ENCODE measurements around the gene ITPR1.

The ITPR1 gene

GRCh38 chr3:4574426-4574965, 81.3 kb downstream of the ITPR1 start:
- H3K27ac ChIP-seq (ENCODE audit: insufficient read depth in 1 of 2, low read depth in 1 of 2, low read length in 2 of 2, poor library complexity in 1 of 2, severe bottlenecking in 2 of 2) = no peak overlapping the region
- DNase-seq = no peak
- H3K4me3 ChIP-seq (ENCODE audit: control insufficient read depth in 1 of 7, extremely low read depth in 1 of 7, insufficient read depth in 4 of 7, low read depth in 2 of 7, low read length in 6 of 7) = no peak overlapping the region
- CTCF ChIA-PET = interaction anchor here (1.3 to 6.2 kb wide), 3 partner anchors 9 to 57 kb away, joined by 3 to 51 read pairs (median 5); no protein-coding TSS in a partner anchor
- H3K36me3 ChIP-seq (ENCODE audit: control insufficient read depth in 4 of 4, insufficient read depth in 4 of 4, low read length in 3 of 4) = peaks cover 0 to 11% (median 3%) of the 10 kb centered on the region in 4 experiments
- WGBS (ENCODE audit: insufficient coverage) = 100% methylated on average over 2 of the region's 6 CpGs
- H3K9me3 ChIP-seq (ENCODE audit: control extremely low read depth in 1 of 5, control insufficient read depth in 4 of 5, insufficient read depth in 2 of 5, low read depth in 1 of 5, low read length in 4 of 5) = no peaks in the 10 kb centered on the region
- POLR2A ChIA-PET = no interaction called here
- H3K4me1 ChIP-seq (ENCODE audit: control extremely low read depth in 1 of 4, control insufficient read depth in 4 of 4, insufficient read depth in 4 of 4, low read length in 3 of 4) = peaks cover 0 to 13% (median 10%) of the 10 kb centered on the region in 4 experiments
- no peaks in the 10 kb centered on the region for H3K27me3 ChIP-seq (replicated peaks in 2 of 5; ENCODE audit: control insufficient read depth in 4 of 5, insufficient read depth in 5 of 5, low read length in 4 of 5)

- no peaks in the 10 kb centered on the region for H3K9me3 ChIP-seq (ENCODE audit: control extremely low read depth in 1 of 5, control insufficient read depth in 4 of 5, insufficient read depth in 2 of 5, low read depth in 1 of 5, low read length in 4 of 5)
- H3K36me3 ChIP-seq (ENCODE audit: control insufficient read depth in 4 of 4, insufficient read depth in 4 of 4, low read length in 3 of 4) = peaks cover 0 to 11% (median 3%) of the 10 kb centered on the region in 4 experiments
- no peaks in the 10 kb centered on the region for H3K27me3 ChIP-seq (replicated peaks in 2 of 5; ENCODE audit: control insufficient read depth in 4 of 5, insufficient read depth in 5 of 5, low read length in 4 of 5)
- H3K4me1 ChIP-seq (ENCODE audit: control extremely low read depth in 1 of 4, control insufficient read depth in 4 of 4, insufficient read depth in 4 of 4, low read length in 3 of 4) = peaks cover 0 to 13% (median 11%) of the 10 kb centered on the region in 4 experiments
- H3K4me3 ChIP-seq (ENCODE audit: control insufficient read depth in 1 of 7, extremely low read depth in 1 of 7, insufficient read depth in 4 of 7, low read depth in 2 of 7, low read length in 6 of 7) = no peak overlapping the region
- no peak overlapping the region for H3K27ac ChIP-seq (ENCODE audit: insufficient read depth in 1 of 2, low read depth in 1 of 2, low read length in 2 of 2, poor library complexity in 1 of 2, severe bottlenecking in 2 of 2)
- ChIA-PET CTCF (interaction anchor here (0.8 to 1.7 kb wide), 4 partner anchors 8 to 224 kb away, joined by 3 to 5 read pairs (median 3); no protein-coding TSS in a partner anchor), POLR2A (no interaction called here)
- DNase-seq = no peak
Observed at GRCh38 chr3:4575381-4575780, 82.2 kb downstream of the ITPR1 start.

GRCh38 chr3:4577721-4578120, 84.6 kb downstream of the ITPR1 start:
- Histone ChIP-seq H3K9me3 (ENCODE audit: control extremely low read depth in 1 of 5, control insufficient read depth in 4 of 5, insufficient read depth in 2 of 5, low read depth in 1 of 5, low read length in 4 of 5) (no peaks in the 10 kb centered on the region), H3K27me3 (replicated peaks in 2 of 5; ENCODE audit: control insufficient read depth in 4 of 5, insufficient read depth in 5 of 5, low read length in 4 of 5) (no peaks in the 10 kb centered on the region), H3K4me3 (ENCODE audit: control insufficient read depth in 1 of 7, extremely low read depth in 1 of 7, insufficient read depth in 4 of 7, low read depth in 2 of 7, low read length in 6 of 7) (no peak overlapping the region), H3K27ac (ENCODE audit: insufficient read depth in 1 of 2, low read depth in 1 of 2, low read length in 2 of 2, poor library complexity in 1 of 2, severe bottlenecking in 2 of 2) (no peak overlapping the region), H3K4me1 (ENCODE audit: control extremely low read depth in 1 of 4, control insufficient read depth in 4 of 4, insufficient read depth in 4 of 4, low read length in 3 of 4) (peaks cover 0 to 24% (median 21%) of the 10 kb centered on the region in 4 experiments), H3K36me3 (ENCODE audit: control insufficient read depth in 4 of 4, insufficient read depth in 4 of 4, low read length in 3 of 4) (peaks cover 0 to 11% (median 3%) of the 10 kb centered on the region in 4 experiments)
- DNase-seq = no peak
- ChIA-PET CTCF (interaction anchor here (0.7 to 2.4 kb wide), 10 partner anchors 12 to 231 kb away, joined by 3 to 9 read pairs (median 4); partner anchors contain the start of gene ITPR1), POLR2A (interaction anchor here (0.6 to 0.8 kb wide), 2 partner anchors 85 to 149 kb away, joined by 3 to 5 read pairs; partner anchors contain the start of gene ITPR1)
- 100% methylated on average over 1 of the region's 3 CpGs for WGBS (ENCODE audit: insufficient coverage)

- Histone ChIP-seq H3K27me3 (replicated peaks in 2 of 5; ENCODE audit: control insufficient read depth in 4 of 5, insufficient read depth in 5 of 5, low read length in 4 of 5) (no peaks in the 10 kb centered on the region), H3K27ac (ENCODE audit: insufficient read depth in 1 of 2, low read depth in 1 of 2, low read length in 2 of 2, poor library complexity in 1 of 2, severe bottlenecking in 2 of 2) (no peak overlapping the region), H3K9me3 (ENCODE audit: control extremely low read depth in 1 of 5, control insufficient read depth in 4 of 5, insufficient read depth in 2 of 5, low read depth in 1 of 5, low read length in 4 of 5) (no peaks in the 10 kb centered on the region), H3K4me3 (ENCODE audit: control insufficient read depth in 1 of 7, extremely low read depth in 1 of 7, insufficient read depth in 4 of 7, low read depth in 2 of 7, low read length in 6 of 7) (no peak overlapping the region), H3K4me1 (ENCODE audit: control extremely low read depth in 1 of 4, control insufficient read depth in 4 of 4, insufficient read depth in 4 of 4, low read length in 3 of 4) (peaks cover 0 to 49% (median 44%) of the 10 kb centered on the region in 4 experiments), H3K36me3 (ENCODE audit: control insufficient read depth in 4 of 4, insufficient read depth in 4 of 4, low read length in 3 of 4) (peaks cover 0 to 2% (median 0%) of the 10 kb centered on the region in 4 experiments)
- POLR2A ChIA-PET = no interaction called here
- 90% methylated on average over 14 of the region's 14 CpGs for WGBS (ENCODE audit: insufficient coverage)
- no peak for DNase-seq
- CTCF ChIA-PET = interaction anchor here (0.9 to 1.4 kb wide), 2 partner anchors 60 to 104 kb away, joined by 3 read pairs; no protein-coding TSS in a partner anchor
Observed at GRCh38 chr3:4580346-4581123, 87.4 kb downstream of the ITPR1 start.

- ChIA-PET POLR2A (no interaction called here), CTCF (interaction anchor here (0.9 kb wide), 1 partner anchor 61 kb away, joined by 3 read pairs; no protein-coding TSS in a partner anchor)
- no peak overlapping the region for H3K27ac ChIP-seq (ENCODE audit: insufficient read depth in 1 of 2, low read depth in 1 of 2, low read length in 2 of 2, poor library complexity in 1 of 2, severe bottlenecking in 2 of 2)
- no peaks in the 10 kb centered on the region for H3K9me3 ChIP-seq (ENCODE audit: control extremely low read depth in 1 of 5, control insufficient read depth in 4 of 5, insufficient read depth in 2 of 5, low read depth in 1 of 5, low read length in 4 of 5)
- WGBS (ENCODE audit: insufficient coverage) = 85% methylated on average over 3 of the region's 3 CpGs
- DNase-seq = no peak
- no peaks in the 10 kb centered on the region for H3K27me3 ChIP-seq (replicated peaks in 2 of 5; ENCODE audit: control insufficient read depth in 4 of 5, insufficient read depth in 5 of 5, low read length in 4 of 5)
- no peak overlapping the region for H3K4me3 ChIP-seq (ENCODE audit: control insufficient read depth in 1 of 7, extremely low read depth in 1 of 7, insufficient read depth in 4 of 7, low read depth in 2 of 7, low read length in 6 of 7)
- peaks cover 0 to 2% (median 0%) of the 10 kb centered on the region in 4 experiments for H3K36me3 ChIP-seq (ENCODE audit: control insufficient read depth in 4 of 4, insufficient read depth in 4 of 4, low read length in 3 of 4)
- H3K4me1 ChIP-seq (ENCODE audit: control extremely low read depth in 1 of 4, control insufficient read depth in 4 of 4, insufficient read depth in 4 of 4, low read length in 3 of 4) = peaks cover 0 to 49% (median 44%) of the 10 kb centered on the region in 4 experiments
Observed at GRCh38 chr3:4581124-4581424, 87.9 kb downstream of the ITPR1 start.

GRCh38 chr3:4581498-4581897, 88.3 kb downstream of the ITPR1 start:
- peak; percentile 21 to 57 (median 52) for DNase-seq
- no peaks in the 10 kb centered on the region for H3K27me3 ChIP-seq (replicated peaks in 2 of 5; ENCODE audit: control insufficient read depth in 4 of 5, insufficient read depth in 5 of 5, low read length in 4 of 5)
- WGBS (ENCODE audit: insufficient coverage) = 8% methylated on average over 2 of the region's 2 CpGs
- CTCF ChIA-PET = interaction anchor here (2.0 to 4.0 kb wide), 2 partner anchors 62 to 231 kb away, joined by 6 to 26 read pairs; no protein-coding TSS in a partner anchor
- H3K4me3 ChIP-seq (ENCODE audit: control insufficient read depth in 1 of 7, extremely low read depth in 1 of 7, insufficient read depth in 4 of 7, low read depth in 2 of 7, low read length in 6 of 7) = no peak overlapping the region
- H3K36me3 ChIP-seq (ENCODE audit: control insufficient read depth in 4 of 4, insufficient read depth in 4 of 4, low read length in 3 of 4) = peaks cover 0 to 2% (median 0%) of the 10 kb centered on the region in 4 experiments
- H3K9me3 ChIP-seq (ENCODE audit: control extremely low read depth in 1 of 5, control insufficient read depth in 4 of 5, insufficient read depth in 2 of 5, low read depth in 1 of 5, low read length in 4 of 5) = no peaks in the 10 kb centered on the region
- peaks cover 0 to 53% (median 44%) of the 10 kb centered on the region in 4 experiments for H3K4me1 ChIP-seq (ENCODE audit: control extremely low read depth in 1 of 4, control insufficient read depth in 4 of 4, insufficient read depth in 4 of 4, low read length in 3 of 4)
- H3K27ac ChIP-seq (ENCODE audit: insufficient read depth in 1 of 2, low read depth in 1 of 2, low read length in 2 of 2, poor library complexity in 1 of 2, severe bottlenecking in 2 of 2) = peak overlapping the region in 1 of 2 experiments; percentile 39
- POLR2A ChIA-PET = no interaction called here
